Stimulated activated naive B cell treated with anti-CD40 and anti-IgM and Interleukin-4, amounts not matched to agents 10 μg/mL and 1 μg/mL and 100 μg/mL, for 72 hours (primary cell): ENCODE results near the gene PRR19.
"Not testable (repeated sequence)": the region's sequence is repeated elsewhere in the genome, so short reads cannot be mapped to it uniquely, and the experiment has no call there.

Experiments used
- ATAC-seq, 2 donors: fragments of 150-1000 bp; cut with Tn5 transposase; replicated peaks; 2 replicates each; pipeline ENCODE4 v1.10.0; 2021; ENCODE audit warnings: moderate library complexity in 1 of 2
- DNase-seq: peaks from one replicate; pipeline ENCODE4 v3.0.0; 2021
- H3K27ac Mint-ChIP-seq: one replicate; pipeline ENCODE4 v1.8.0; 2022; ENCODE audit warnings: mild to moderate bottlenecking, mixed read lengths
- H3K27me3 Mint-ChIP-seq, 2 donors: one replicate each; pipeline ENCODE4 v1.8.0; 2022; ENCODE audit warnings: mixed read lengths in 2 of 2
- H3K36me3 Mint-ChIP-seq, 2 donors: one replicate each; pipeline ENCODE4 v1.8.0; 2022; ENCODE audit warnings: mixed read lengths in 2 of 2, mild to moderate bottlenecking in 1 of 2
- H3K4me1 Mint-ChIP-seq, 2 donors: one replicate each; pipeline ENCODE4 v1.8.0; 2022; ENCODE audit warnings: mixed read lengths in 2 of 2, mild to moderate bottlenecking in 1 of 2
- H3K4me3 Mint-ChIP-seq, 2 donors: one replicate each; pipeline ENCODE4 v1.8.0; 2022; ENCODE audit warnings: mild to moderate bottlenecking in 2 of 2, mixed read lengths in 2 of 2, moderate library complexity in 1 of 2
- H3K9me3 Mint-ChIP-seq, 2 donors: one replicate each; pipeline ENCODE4 v1.8.0; 2022; ENCODE audit warnings: mixed read lengths in 2 of 2, mild to moderate bottlenecking in 1 of 2

PRR19 gene

GRCh38 chr19:42326969-42327368 lies 25.0 kb downstream of the PRR19 start:
- H3K27ac Mint-ChIP-seq = no peak overlapping the region
- ATAC-seq (no peak), DNase-seq (no peak)
- H3K4me1 Mint-ChIP-seq = peaks cover 29 to 45% of the 10 kb centered on the region in 2 donors
- peak overlapping the region; percentile 93 to 96 for H3K4me3 Mint-ChIP-seq
- peaks cover 4% of the 10 kb centered on the region in 2 donors for H3K36me3 Mint-ChIP-seq
- H3K27me3 Mint-ChIP-seq = peaks cover 11 to 16% of the 10 kb centered on the region in 2 donors
- no peaks in the 10 kb centered on the region for H3K9me3 Mint-ChIP-seq

- no peak for ATAC-seq
- no peak overlapping the region for H3K27ac Mint-ChIP-seq
- peaks cover 4% of the 10 kb centered on the region in 2 donors for H3K36me3 Mint-ChIP-seq
- H3K27me3 Mint-ChIP-seq = peaks cover 8 to 12% of the 10 kb centered on the region in 2 donors
- H3K4me3 Mint-ChIP-seq = no peak overlapping the region
- H3K9me3 Mint-ChIP-seq = no peaks in the 10 kb centered on the region
- peaks cover 29 to 45% of the 10 kb centered on the region in 2 donors for H3K4me1 Mint-ChIP-seq
- DNase-seq = no peak
These were observed 25.4 kb downstream of the PRR19 start for GRCh38 chr19:42327381-42327780.

DNA sequence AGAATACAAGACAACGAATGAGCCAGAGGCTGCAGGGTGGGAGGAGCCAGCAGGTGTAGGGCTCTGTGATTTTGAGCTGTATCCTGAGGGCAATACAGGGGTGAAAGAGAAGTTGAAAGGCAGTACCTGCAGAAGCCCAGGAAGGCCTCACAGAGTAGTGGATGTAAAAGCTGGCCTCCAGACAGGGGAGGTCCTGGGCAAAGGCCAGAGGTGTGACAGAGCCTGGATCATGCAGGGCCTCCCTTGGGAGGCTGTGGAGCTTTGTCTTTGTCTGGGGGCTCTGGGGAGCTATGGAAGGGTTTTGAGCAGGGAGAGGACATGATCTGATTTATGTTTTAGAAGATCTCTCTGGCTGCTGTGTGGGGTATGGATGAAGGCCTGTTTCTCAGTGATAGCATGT lies 26.2 kb downstream of the PRR19 start:
- Mint-ChIP-seq H3K27ac (no peak overlapping the region), H3K27me3 (peaks cover 6% of the 10 kb centered on the region in 2 donors), H3K4me3 (no peak overlapping the region), H3K9me3 (no peaks in the 10 kb centered on the region), H3K4me1 (peaks cover 29 to 45% of the 10 kb centered on the region in 2 donors), H3K36me3 (peaks cover 4% of the 10 kb centered on the region in 2 donors)
- no peak for DNase-seq
- no peak for ATAC-seq

DNA sequence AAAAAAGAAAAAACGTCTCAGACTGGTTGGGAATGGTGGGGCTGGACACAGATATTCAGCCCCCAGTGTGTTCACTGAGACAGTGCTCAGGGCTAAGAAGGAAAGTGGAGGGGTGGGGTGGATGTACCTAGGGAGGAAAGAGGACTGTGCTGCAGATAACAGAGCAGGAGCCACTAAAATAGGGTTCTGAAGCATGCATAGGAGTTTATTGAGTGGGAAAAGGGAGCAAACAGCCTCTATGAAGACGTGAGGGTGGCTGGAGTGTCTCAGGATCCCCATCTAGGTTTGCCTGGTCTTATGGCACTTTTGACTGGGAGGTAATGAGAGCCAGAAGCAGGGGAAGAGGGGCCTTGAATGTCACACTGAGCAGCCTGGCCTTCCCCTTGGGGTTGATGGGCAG lies 26.9 kb downstream of the PRR19 start:
- Mint-ChIP-seq H3K4me1 (peaks cover 29 to 45% of the 10 kb centered on the region in 2 donors), H3K27me3 (peaks cover 6% of the 10 kb centered on the region in 2 donors), H3K9me3 (no peaks in the 10 kb centered on the region), H3K36me3 (peaks cover 4% of the 10 kb centered on the region in 2 donors), H3K27ac (peak overlapping the region; percentile 65), H3K4me3 (no peak overlapping the region)
- ATAC-seq = no peak
- no peak for DNase-seq

- DNase-seq (no peak), ATAC-seq (no peak)
- no peak overlapping the region for H3K4me3 Mint-ChIP-seq
- peaks cover 0 to under 1% of the 10 kb centered on the region in 2 donors for H3K27me3 Mint-ChIP-seq
- peaks cover 24 to 37% of the 10 kb centered on the region in 2 donors for H3K4me1 Mint-ChIP-seq
- H3K27ac Mint-ChIP-seq = no peak overlapping the region
- no peaks in the 10 kb centered on the region for H3K9me3 Mint-ChIP-seq
- H3K36me3 Mint-ChIP-seq = peaks cover 0 to under 1% of the 10 kb centered on the region in 2 donors
These were observed 28.3 kb downstream of the PRR19 start for GRCh38 chr19:42330241-42330711.

- ATAC-seq, H3K36me3 Mint-ChIP-seq, H3K27me3 Mint-ChIP-seq, H3K27ac Mint-ChIP-seq, H3K9me3 Mint-ChIP-seq, H3K4me3 Mint-ChIP-seq, DNase-seq: not testable (repeated sequence)
- H3K4me1 Mint-ChIP-seq = peaks cover 24 to 31% of the 10 kb centered on the region in 2 donors
These were observed 29.4 kb downstream of the PRR19 start for GRCh38 chr19:42331333-42331732.

DNA sequence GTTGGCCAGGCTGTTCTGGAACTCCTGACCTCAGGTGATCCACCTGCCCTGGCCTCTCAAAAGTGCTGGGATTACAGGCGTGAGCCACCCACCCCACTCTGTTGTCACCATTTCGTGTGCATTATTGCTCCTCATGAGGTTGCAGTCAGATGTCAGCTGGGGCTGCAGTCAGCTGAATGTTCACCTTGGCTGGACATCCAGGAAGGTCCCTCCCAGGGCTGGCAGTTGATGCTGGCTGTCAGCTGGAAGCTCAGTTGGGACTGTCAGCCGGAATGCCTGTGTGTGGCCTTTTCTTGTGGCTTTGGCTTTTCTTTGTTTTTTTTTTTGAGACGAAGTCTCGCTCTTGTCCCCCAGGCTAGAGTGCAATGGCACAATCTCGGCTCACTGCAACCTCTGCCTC lies 30.1 kb downstream of the PRR19 start:
- Mint-ChIP-seq H3K36me3 (no peaks in the 10 kb centered on the region), H3K27ac (no peak overlapping the region), H3K4me1 (peaks cover 18 to 24% of the 10 kb centered on the region in 2 donors), H3K4me3 (no peak overlapping the region), H3K27me3 (no peaks in the 10 kb centered on the region), H3K9me3 (no peaks in the 10 kb centered on the region)
- DNase-seq (no peak), ATAC-seq (no peak)

GRCh38 chr19:42333018-42333417 lies 31.1 kb downstream of the PRR19 start:
- DNase-seq (no peak), ATAC-seq (no peak)
- H3K4me3 Mint-ChIP-seq = no peak overlapping the region
- peaks cover 13 to 14% of the 10 kb centered on the region in 2 donors for H3K4me1 Mint-ChIP-seq
- no peaks in the 10 kb centered on the region for H3K27me3 Mint-ChIP-seq
- no peaks in the 10 kb centered on the region for H3K36me3 Mint-ChIP-seq
- H3K9me3 Mint-ChIP-seq = no peaks in the 10 kb centered on the region
- H3K27ac Mint-ChIP-seq = no peak overlapping the region

DNA sequence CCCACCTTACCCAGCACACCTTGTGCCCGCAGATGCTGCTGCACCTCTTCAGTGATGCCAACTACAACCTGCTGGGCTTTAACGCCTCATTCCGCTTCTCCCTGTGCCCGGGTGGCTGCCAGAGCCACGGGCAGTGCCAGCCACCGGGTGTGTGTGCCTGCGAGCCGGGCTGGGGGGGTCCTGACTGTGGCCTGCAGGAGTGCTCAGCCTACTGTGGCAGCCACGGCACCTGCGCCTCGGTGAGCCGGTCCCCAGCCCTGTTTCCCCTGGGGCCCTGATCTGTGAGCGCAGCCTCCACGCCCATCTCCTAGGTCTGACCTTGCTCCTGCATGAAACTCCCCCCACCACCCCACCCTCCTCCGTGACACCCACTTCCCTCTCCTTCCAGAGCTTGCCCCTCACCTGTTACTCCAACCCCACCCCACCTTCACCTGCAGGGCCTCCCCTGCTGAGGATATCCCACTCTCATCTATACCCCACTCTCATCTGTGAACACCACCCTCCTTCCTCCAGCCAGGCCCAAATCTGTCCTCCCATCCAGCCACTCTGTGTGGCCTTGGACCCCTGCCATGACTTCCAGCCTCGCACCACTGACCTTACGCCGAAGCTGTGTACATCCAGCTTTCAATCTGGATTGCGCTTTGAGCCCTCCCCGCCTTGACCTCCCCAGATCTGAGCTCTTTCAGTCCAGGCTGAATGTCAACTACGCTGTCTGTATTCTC lies 32.2 kb downstream of the PRR19 start:
- peaks cover 3% of the 10 kb centered on the region in 2 donors for H3K4me1 Mint-ChIP-seq
- no peak for ATAC-seq
- H3K4me3 Mint-ChIP-seq = no peak overlapping the region

DNA sequence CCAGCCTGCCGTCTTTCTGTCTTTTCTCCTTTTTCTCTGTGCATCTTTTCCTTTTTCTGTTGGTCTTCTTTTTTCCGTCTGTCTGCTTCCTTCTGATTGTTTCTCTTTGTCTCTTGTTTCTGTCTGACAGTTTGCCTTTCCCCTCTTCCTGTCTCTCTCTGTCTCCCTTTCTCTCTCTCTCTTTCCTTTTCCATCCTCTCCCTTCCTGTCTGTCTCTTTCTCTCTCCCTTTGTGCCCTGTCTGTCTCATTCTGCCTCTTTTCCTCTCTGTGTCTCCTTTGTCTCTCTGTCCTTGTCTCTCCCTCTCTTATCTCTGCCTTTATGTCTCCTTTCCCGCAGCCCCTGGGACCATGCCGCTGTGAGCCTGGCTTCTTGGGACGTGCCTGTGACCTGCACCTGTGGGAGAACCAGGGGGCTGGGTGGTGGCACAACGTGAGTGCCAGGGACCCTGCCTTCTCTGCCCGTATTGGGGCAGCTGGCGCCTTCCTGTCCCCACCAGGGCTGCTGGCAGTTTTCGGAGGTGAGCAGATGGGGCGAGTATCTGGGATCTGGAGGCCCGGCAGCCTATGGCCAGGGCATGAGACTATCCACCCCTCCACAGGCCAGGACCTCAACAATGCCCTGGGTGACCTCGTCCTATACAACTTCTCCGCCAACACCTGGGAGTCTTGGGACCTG lies 32.9 kb downstream of the PRR19 start:
- Mint-ChIP-seq H3K36me3 (peaks cover 0 to 8% of the 10 kb centered on the region in 2 donors), H3K4me3 (no peak overlapping the region), H3K27ac (no peak overlapping the region), H3K9me3 (no peaks in the 10 kb centered on the region), H3K4me1 (peaks cover 0 to 1% of the 10 kb centered on the region in 2 donors), H3K27me3 (no peaks in the 10 kb centered on the region)
- ATAC-seq (no peak), DNase-seq (no peak)

More for the DNA sequence above, 32.2 kb downstream of the PRR19 start:
- no peak for DNase-seq
- H3K9me3 Mint-ChIP-seq = no peaks in the 10 kb centered on the region
- no peak overlapping the region for H3K27ac Mint-ChIP-seq
- H3K36me3 Mint-ChIP-seq = peaks cover 0 to 4% of the 10 kb centered on the region in 2 donors
- no peaks in the 10 kb centered on the region for H3K27me3 Mint-ChIP-seq

- no peak overlapping the region for H3K4me3 Mint-ChIP-seq
- no peaks in the 10 kb centered on the region for H3K9me3 Mint-ChIP-seq
- H3K36me3 Mint-ChIP-seq = peaks cover 0 to 8% of the 10 kb centered on the region in 2 donors
- H3K27me3 Mint-ChIP-seq = no peaks in the 10 kb centered on the region
- peaks cover 0 to 1% of the 10 kb centered on the region in 2 donors for H3K4me1 Mint-ChIP-seq
- ATAC-seq = no peak
- DNase-seq = no peak
- H3K27ac Mint-ChIP-seq = no peak overlapping the region
These were observed 33.5 kb downstream of the PRR19 start for GRCh38 chr19:42335374-42335936.

DNA sequence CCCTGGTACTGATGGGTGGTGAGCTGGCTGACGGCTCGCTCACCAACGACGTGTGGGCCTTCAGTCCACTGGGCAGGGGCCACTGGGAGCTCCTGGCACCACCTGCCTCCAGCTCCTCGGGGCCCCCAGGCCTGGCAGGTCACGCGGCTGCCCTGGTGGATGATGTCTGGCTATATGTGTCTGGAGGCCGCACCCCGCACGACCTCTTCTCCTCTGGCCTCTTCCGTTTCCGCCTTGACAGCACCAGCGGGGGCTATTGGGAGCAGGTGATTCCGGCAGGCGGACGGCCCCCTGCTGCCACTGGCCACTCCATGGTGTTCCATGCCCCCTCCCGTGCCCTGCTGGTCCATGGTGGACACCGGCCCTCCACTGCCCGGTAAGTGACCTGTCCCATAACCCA lies 34.0 kb downstream of the PRR19 start:
- no peak overlapping the region for H3K27ac Mint-ChIP-seq
- peaks cover 0 to 8% of the 10 kb centered on the region in 2 donors for H3K36me3 Mint-ChIP-seq
- H3K9me3 Mint-ChIP-seq = no peaks in the 10 kb centered on the region
- ATAC-seq = no peak
- no peaks in the 10 kb centered on the region for H3K27me3 Mint-ChIP-seq
- no peak overlapping the region for H3K4me3 Mint-ChIP-seq
- DNase-seq = no peak
- H3K4me1 Mint-ChIP-seq = peaks cover 0 to 1% of the 10 kb centered on the region in 2 donors

GRCh38 chr19:42339126-42339860 lies 37.4 kb downstream of the PRR19 start:
- ATAC-seq, H3K27ac Mint-ChIP-seq, DNase-seq, H3K9me3 Mint-ChIP-seq, H3K4me3 Mint-ChIP-seq, H3K27me3 Mint-ChIP-seq, H3K4me1 Mint-ChIP-seq: not testable (repeated sequence)
- H3K36me3 Mint-ChIP-seq = peaks cover 15 to 32% of the 10 kb centered on the region in 2 donors

GRCh38 chr19:42339922-42340321 lies 38.0 kb downstream of the PRR19 start:
- not testable (repeated sequence) for H3K9me3 Mint-ChIP-seq, H3K27ac Mint-ChIP-seq, H3K4me1 Mint-ChIP-seq, H3K27me3 Mint-ChIP-seq, H3K4me3 Mint-ChIP-seq, ATAC-seq, DNase-seq
- H3K36me3 Mint-ChIP-seq = peaks cover 19 to 38% of the 10 kb centered on the region in 2 donors
